GM15510 (cell line): ENCODE data around the gene DDIT4.

ENCODE experiments used
- POLR2A ChIP-seq: IDR thresholded peaks from 3 replicates; pipeline ENCODE4 v1.6.1; 2011; ENCODE audit warnings: borderline replicate concordance; ENCODE audit not compliant: insufficient read length; ENCODE audit errors: extremely low read depth

Gene DDIT4

GRCh38 chr10:72274730-72275350 is 1.1 kb downstream of the DDIT4 start:
- peak; percentile 50 for TF ChIP-seq POLR2A

- peak; percentile 21 for TF ChIP-seq POLR2A
Measured at GRCh38 chr10:72275351-72276012, 1.8 kb downstream of the DDIT4 start.

GRCh38 chr10:72276013-72276387 is 2.3 kb downstream of the DDIT4 start:
- no peak for TF ChIP-seq POLR2A

- TF ChIP-seq POLR2A, result peak; percentile 51
Measured at GRCh38 chr10:72276421-72277339, 3.0 kb downstream of the DDIT4 start.

DNA sequence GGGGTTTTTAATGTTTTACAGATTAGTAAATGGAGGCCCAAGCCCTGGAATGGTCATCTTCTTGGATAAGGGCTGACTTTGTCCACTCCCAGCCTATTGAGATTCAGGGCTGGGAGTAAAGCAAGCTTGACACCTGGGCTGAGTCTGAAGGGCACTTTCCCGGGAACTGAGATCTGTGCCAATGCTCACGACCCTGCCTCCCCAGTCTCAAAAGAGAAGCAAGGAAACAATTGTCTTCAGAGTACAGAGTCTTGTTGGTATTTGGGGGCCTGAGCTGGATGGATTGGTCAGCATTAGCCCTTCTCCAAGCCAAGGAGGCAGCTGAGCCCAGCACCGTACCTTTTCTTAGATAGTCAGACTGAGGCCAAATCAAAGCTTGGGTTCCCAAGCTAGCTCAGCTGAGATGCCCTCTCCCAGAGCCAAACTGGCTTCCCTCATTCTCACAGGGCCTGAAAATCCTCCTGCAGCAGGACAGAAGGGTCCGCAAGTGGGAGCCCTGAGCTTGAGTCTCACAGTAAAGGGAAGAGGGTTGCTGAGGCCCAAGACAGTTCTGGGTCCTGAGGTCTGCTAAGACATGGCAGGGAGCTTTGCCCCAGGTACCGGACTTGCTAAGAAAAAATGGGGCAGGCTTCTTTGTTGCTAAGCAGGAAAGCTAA is 3.7 kb downstream of the DDIT4 start:
- no peak for TF ChIP-seq POLR2A

DNA sequence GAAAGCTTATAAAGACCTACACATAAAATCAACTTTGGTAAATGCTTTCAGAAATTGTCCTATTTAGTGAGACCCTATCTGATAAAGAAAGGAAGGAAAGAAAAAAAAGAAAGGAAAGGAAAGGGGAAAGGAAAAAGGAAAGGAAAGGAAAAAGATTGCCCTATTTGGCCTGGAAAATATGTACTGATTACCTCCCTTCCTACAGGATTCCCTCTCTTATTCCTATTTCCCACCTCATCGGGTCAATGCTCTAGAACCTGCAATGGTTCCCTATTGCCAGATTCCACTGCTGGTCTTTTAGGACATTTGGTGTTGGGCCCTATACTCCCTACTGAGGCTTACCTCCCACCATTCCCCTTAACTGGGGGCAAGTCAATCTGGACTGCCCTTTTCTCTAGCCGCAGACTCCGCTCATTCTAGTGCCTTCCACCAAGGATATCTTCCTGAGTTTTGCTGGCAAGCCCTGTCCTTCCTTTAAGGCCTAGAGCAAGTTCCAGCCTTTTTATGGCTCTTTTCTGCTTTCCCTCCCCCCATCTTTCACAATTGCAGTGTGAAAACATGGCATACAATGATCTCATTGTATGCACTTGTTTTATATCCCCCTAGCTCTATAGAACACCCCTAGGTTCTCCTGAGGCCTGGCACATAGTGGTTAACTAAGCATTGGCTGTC is 4.4 kb downstream of the DDIT4 start:
- no peak for TF ChIP-seq POLR2A

- TF ChIP-seq POLR2A, result no peak
Measured at GRCh38 chr10:72278668-72279393, 5.1 kb downstream of the DDIT4 start.

- no peak for TF ChIP-seq POLR2A
Measured at GRCh38 chr10:72283131-72283530, 9.4 kb downstream of the DDIT4 start.

GRCh38 chr10:72285972-72286521 is 12.3 kb downstream of the DDIT4 start:
- no peak for TF ChIP-seq POLR2A

- TF ChIP-seq POLR2A, result no peak
Measured at GRCh38 chr10:72291019-72291532, 17.4 kb downstream of the DDIT4 start.

- TF ChIP-seq POLR2A, result no peak
Measured at GRCh38 chr10:72292223-72292691, 18.5 kb downstream of the DDIT4 start.

- no peak for TF ChIP-seq POLR2A
Measured at GRCh38 chr10:72295330-72295910, 21.7 kb downstream of the DDIT4 start.

- TF ChIP-seq POLR2A, result peak; percentile 69
Measured at GRCh38 chr10:72296829-72297280, 23.1 kb downstream of the DDIT4 start.

DNA sequence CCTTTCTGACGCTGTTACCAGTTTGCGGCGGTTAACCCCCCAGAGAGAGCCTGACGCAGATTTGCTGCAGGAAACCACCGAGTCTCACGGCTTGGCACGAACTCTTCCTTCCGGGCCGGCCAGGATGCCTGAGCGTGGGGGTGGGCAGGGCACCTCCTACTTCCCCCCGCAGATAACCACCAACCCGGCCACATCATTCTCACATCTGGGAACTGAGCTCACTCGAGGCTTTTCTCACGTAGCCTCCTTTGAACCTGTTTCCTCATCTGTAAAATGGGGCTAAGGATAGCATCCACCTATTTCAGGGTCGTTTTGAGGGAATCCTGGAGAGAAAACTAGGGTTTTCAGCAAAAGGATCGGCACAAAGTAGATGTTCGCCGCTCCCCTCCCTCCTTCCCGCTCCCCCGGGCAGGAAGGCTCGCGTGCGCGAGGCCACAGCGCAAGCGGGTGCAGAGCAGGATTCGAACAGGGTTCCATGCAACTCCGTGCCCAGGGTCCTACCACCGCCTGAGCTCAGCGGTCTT is 23.6 kb downstream of the DDIT4 start:
- TF ChIP-seq POLR2A, result peak; percentile 52
